ENCODE measurements around the gene MEIKIN. TPM values are rescaled to one million over a fixed set of nuclear protein-coding genes. Genes with fewer than 3 reads are reported as not detected.

Gene MEIKIN
- total and polyA plus RNA-seq, 2 donors (not counting 1 experiment from before 2014, with no cell fraction given), result not detected

GRCh38 chr5:131814990-131815389 lies 130.5 kb downstream of the MEIKIN start:
- no peaks in the 10 kb centered on the region for H3K79me2 ChIP-seq (ENCODE audit: control insufficient read depth, insufficient read depth, low read length)
- H3K4me1 ChIP-seq (ENCODE audit: control insufficient read depth, extremely low read depth, insufficient read depth, low read length), result peaks cover 4% of the 10 kb centered on the region
- TF ChIP-seq EZH2 (IDR thresholded peaks at IDR 0.05; ENCODE audit: low read length, missing control alignments), result no peak
- no peak for TF ChIP-seq CTCF (conservative IDR thresholded peaks at IDR 0.05 in 1 of 2, IDR thresholded peaks at IDR 0.05 in 1 of 2; ENCODE audit: low read depth in 1 of 2, low read length in 2 of 2)
- no peak overlapping the region for H3K9ac ChIP-seq (ENCODE audit: insufficient read depth, low read length)
- no peaks in the 10 kb centered on the region for H3K9me3 ChIP-seq (ENCODE audit: control insufficient read depth, insufficient read depth, low read depth, low read length)
- peak; percentile 72 to 86 for DNase-seq (ENCODE audit: low read depth in 2 of 2)
- no peak overlapping the region for H3K4me2 ChIP-seq (ENCODE audit: extremely low read depth, insufficient read depth, low read length)
- no peaks in the 10 kb centered on the region for H3K27me3 ChIP-seq (ENCODE audit: control insufficient read depth, insufficient read depth, low read length)
- no peak overlapping the region for H2AFZ ChIP-seq (ENCODE audit: low read length)
- no peak overlapping the region for H3K27ac ChIP-seq (ENCODE audit: insufficient read depth, low read length)
- H3K4me3 ChIP-seq (replicated peaks in 1 of 4; ENCODE audit: control extremely low read depth in 1 of 4, insufficient read depth in 1 of 4, low read depth in 3 of 4, low read length in 4 of 4), result no peak overlapping the region
- H4K20me1 ChIP-seq (ENCODE audit: control insufficient read depth, extremely low read depth, insufficient read depth, low read length), result no peaks in the 10 kb centered on the region
- no peaks in the 10 kb centered on the region for H3K36me3 ChIP-seq (ENCODE audit: control insufficient read depth, insufficient read depth, low read length)

- H3K27ac ChIP-seq (ENCODE audit: insufficient read depth, low read length), result no peak overlapping the region
- H3K27me3 ChIP-seq (ENCODE audit: control insufficient read depth, insufficient read depth, low read length), result no peaks in the 10 kb centered on the region
- H3K4me2 ChIP-seq (ENCODE audit: extremely low read depth, insufficient read depth, low read length), result no peak overlapping the region
- H4K20me1 ChIP-seq (ENCODE audit: control insufficient read depth, extremely low read depth, insufficient read depth, low read length), result no peaks in the 10 kb centered on the region
- H3K9me3 ChIP-seq (ENCODE audit: control insufficient read depth, insufficient read depth, low read depth, low read length), result no peaks in the 10 kb centered on the region
- H3K4me1 ChIP-seq (ENCODE audit: control insufficient read depth, extremely low read depth, insufficient read depth, low read length), result peaks cover 4% of the 10 kb centered on the region
- H3K4me3 ChIP-seq (replicated peaks in 1 of 4; ENCODE audit: control extremely low read depth in 1 of 4, insufficient read depth in 1 of 4, low read depth in 3 of 4, low read length in 4 of 4), result no peak overlapping the region
- H3K36me3 ChIP-seq (ENCODE audit: control insufficient read depth, insufficient read depth, low read length), result no peaks in the 10 kb centered on the region
- DNase-seq (ENCODE audit: low read depth in 2 of 2), result no peak
- TF ChIP-seq CTCF (conservative IDR thresholded peaks at IDR 0.05 in 1 of 2, IDR thresholded peaks at IDR 0.05 in 1 of 2; ENCODE audit: low read depth in 1 of 2, low read length in 2 of 2) (no peak), EZH2 (IDR thresholded peaks at IDR 0.05; ENCODE audit: low read length, missing control alignments) (no peak)
- H3K9ac ChIP-seq (ENCODE audit: insufficient read depth, low read length), result no peak overlapping the region
- H2AFZ ChIP-seq (ENCODE audit: low read length), result no peak overlapping the region
- no peaks in the 10 kb centered on the region for H3K79me2 ChIP-seq (ENCODE audit: control insufficient read depth, insufficient read depth, low read length)
Measured at GRCh38 chr5:131812371-131813160, 132.9 kb downstream of the MEIKIN start.

- H2AFZ ChIP-seq (ENCODE audit: low read length), result peak overlapping the region; percentile 12
- peaks cover 4% of the 10 kb centered on the region for H3K4me1 ChIP-seq (ENCODE audit: control insufficient read depth, extremely low read depth, insufficient read depth, low read length)
- H3K36me3 ChIP-seq (ENCODE audit: control insufficient read depth, insufficient read depth, low read length), result no peaks in the 10 kb centered on the region
- H3K4me2 ChIP-seq (ENCODE audit: extremely low read depth, insufficient read depth, low read length), result peak overlapping the region; percentile 23
- H3K27me3 ChIP-seq (ENCODE audit: control insufficient read depth, insufficient read depth, low read length), result no peaks in the 10 kb centered on the region
- no peaks in the 10 kb centered on the region for H3K79me2 ChIP-seq (ENCODE audit: control insufficient read depth, insufficient read depth, low read length)
- TF ChIP-seq CTCF (conservative IDR thresholded peaks at IDR 0.05 in 1 of 2, IDR thresholded peaks at IDR 0.05 in 1 of 2; ENCODE audit: low read depth in 1 of 2, low read length in 2 of 2) (peak; percentile 20 to 33), EZH2 (IDR thresholded peaks at IDR 0.05; ENCODE audit: low read length, missing control alignments) (no peak)
- H3K9me3 ChIP-seq (ENCODE audit: control insufficient read depth, insufficient read depth, low read depth, low read length), result no peaks in the 10 kb centered on the region
- H3K4me3 ChIP-seq (replicated peaks in 1 of 4; ENCODE audit: control extremely low read depth in 1 of 4, insufficient read depth in 1 of 4, low read depth in 3 of 4, low read length in 4 of 4), result no peak overlapping the region
- H3K27ac ChIP-seq (ENCODE audit: insufficient read depth, low read length), result no peak overlapping the region
- no peaks in the 10 kb centered on the region for H4K20me1 ChIP-seq (ENCODE audit: control insufficient read depth, extremely low read depth, insufficient read depth, low read length)
- peak in 1 of 2 donors; percentile 34 for DNase-seq (ENCODE audit: low read depth in 2 of 2)
- no peak overlapping the region for H3K9ac ChIP-seq (ENCODE audit: insufficient read depth, low read length)
Measured at GRCh38 chr5:131810510-131811249, 134.8 kb downstream of the MEIKIN start.

All from fibroblast of lung (primary cell).